Body of pancreas (tissue), 4 donors: ENCODE data around the gene SLC29A1.

Source experiments
- POLR2A ChIP-seq, 3 donors: fragments of 450-650 bp; IDR thresholded peaks; one replicate each; pipeline ENCODE4 v1.6.1; 2016; ENCODE audit warnings: antibody characterized with exemption in 3 of 3, mild to moderate bottlenecking in 2 of 3
- TF ChIP-seq, protein P1 (sequence below), 7 experiments: fragments of 450-650 bp in 4 of 7; fragments of 200-600 bp in 3 of 7; sonication (generic) in 3 of 7; IDR thresholded peaks; one replicate each; pipeline ENCODE4 v1.5.1; 2016 to 2019; ENCODE audit warnings: antibody characterized with exemption in 7 of 7

DNA sequence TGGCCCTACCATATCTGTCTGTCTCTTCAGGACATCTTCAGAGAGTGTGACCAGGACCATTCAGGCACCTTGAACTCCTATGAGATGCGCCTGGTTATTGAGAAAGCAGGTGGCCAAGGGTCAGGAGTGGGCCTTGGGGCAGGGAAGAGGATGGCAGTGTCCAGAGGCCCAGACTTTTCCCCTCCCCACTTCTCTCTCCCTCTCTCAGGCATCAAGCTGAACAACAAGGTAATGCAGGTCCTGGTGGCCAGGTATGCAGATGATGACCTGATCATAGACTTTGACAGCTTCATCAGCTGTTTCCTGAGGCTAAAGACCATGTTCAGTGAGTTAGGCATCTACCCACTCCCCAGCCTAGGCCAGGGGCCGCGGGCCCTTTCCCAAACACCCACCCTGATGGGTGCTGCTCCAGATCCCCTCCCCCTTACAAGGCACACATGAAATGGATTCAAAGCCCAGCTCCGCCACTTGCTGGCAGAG lies 40.4 kb upstream of the SLC29A1 start:
- TF ChIP-seq, protein P1, sequence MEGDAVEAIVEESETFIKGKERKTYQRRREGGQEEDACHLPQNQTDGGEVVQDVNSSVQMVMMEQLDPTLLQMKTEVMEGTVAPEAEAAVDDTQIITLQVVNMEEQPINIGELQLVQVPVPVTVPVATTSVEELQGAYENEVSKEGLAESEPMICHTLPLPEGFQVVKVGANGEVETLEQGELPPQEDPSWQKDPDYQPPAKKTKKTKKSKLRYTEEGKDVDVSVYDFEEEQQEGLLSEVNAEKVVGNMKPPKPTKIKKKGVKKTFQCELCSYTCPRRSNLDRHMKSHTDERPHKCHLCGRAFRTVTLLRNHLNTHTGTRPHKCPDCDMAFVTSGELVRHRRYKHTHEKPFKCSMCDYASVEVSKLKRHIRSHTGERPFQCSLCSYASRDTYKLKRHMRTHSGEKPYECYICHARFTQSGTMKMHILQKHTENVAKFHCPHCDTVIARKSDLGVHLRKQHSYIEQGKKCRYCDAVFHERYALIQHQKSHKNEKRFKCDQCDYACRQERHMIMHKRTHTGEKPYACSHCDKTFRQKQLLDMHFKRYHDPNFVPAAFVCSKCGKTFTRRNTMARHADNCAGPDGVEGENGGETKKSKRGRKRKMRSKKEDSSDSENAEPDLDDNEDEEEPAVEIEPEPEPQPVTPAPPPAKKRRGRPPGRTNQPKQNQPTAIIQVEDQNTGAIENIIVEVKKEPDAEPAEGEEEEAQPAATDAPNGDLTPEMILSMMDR (IDR thresholded peaks at IDR 0.05), result no peak
- TF ChIP-seq POLR2A (IDR thresholded peaks at IDR 0.05), result no peak
